Ovary (tissue), 3 donors: ENCODE data around the gene CTNNA3.

Experiments used
- EP300 ChIP-seq: sonication (generic); formaldehyde crosslinking; IDR thresholded peaks from one replicate; pipeline ENCODE4 v1.6.1; 2017; ENCODE audit warnings: antibody characterized with exemption
- POLR2A ChIP-seq: fragments of 450-650 bp; IDR thresholded peaks from one replicate; pipeline ENCODE4 v1.6.1; 2017; ENCODE audit warnings: antibody characterized with exemption, mild to moderate bottlenecking, moderate library complexity
- TF ChIP-seq, protein P1 (sequence below), 3 donors: fragments of 450-650 bp in 2 of 3; fragments of 200-600 bp in 1 of 3; IDR thresholded peaks; one replicate each; pipeline versions ENCODE4 v1.5.1 to v1.8.0; 2016 to 2022; ENCODE audit warnings: antibody characterized with exemption in 3 of 3, mild to moderate bottlenecking in 1 of 3
- donor health status: DM: no; HTN: no; CAD: no.

DNA sequence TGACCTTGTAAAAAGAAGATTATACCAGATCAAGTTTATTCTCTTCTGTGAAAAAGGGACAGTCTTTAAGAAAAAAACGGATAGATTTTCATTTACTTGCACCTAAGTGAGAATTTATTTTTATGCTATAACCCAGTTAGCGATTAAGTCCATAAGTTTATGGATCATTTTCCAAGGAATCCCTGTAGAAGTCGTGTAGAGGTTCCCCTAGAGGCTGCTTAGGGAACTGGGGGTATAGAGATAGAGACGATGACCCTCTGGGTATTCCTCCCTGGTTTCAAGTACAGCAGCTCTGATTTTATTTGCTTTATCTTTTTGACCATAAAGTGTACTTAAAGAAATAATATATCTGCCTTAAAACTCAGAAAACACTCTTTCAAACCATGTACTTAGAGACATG, 1418.5 kb downstream of the CTNNA3 start:
- TF ChIP-seq, protein P1, sequence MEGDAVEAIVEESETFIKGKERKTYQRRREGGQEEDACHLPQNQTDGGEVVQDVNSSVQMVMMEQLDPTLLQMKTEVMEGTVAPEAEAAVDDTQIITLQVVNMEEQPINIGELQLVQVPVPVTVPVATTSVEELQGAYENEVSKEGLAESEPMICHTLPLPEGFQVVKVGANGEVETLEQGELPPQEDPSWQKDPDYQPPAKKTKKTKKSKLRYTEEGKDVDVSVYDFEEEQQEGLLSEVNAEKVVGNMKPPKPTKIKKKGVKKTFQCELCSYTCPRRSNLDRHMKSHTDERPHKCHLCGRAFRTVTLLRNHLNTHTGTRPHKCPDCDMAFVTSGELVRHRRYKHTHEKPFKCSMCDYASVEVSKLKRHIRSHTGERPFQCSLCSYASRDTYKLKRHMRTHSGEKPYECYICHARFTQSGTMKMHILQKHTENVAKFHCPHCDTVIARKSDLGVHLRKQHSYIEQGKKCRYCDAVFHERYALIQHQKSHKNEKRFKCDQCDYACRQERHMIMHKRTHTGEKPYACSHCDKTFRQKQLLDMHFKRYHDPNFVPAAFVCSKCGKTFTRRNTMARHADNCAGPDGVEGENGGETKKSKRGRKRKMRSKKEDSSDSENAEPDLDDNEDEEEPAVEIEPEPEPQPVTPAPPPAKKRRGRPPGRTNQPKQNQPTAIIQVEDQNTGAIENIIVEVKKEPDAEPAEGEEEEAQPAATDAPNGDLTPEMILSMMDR (IDR thresholded peaks at IDR 0.05) = no peak
- TF ChIP-seq EP300 (no peak), POLR2A (no peak)
